NCI-H146 (cell line): ENCODE data around the gene CNKSR1.
A peak's percentile ranks its signal among the peaks of the same experiment; 100 is the strongest.
"Not testable (repeated sequence)": the region's sequence is repeated elsewhere in the genome, so short reads cannot be mapped to it uniquely, and the experiment has no call there.

Experiments used
- DNase-seq: peaks from one replicate; lab custom pipeline; 2025; lab: John Stamatoyannopoulos, UW

The CNKSR1 gene

DNA sequence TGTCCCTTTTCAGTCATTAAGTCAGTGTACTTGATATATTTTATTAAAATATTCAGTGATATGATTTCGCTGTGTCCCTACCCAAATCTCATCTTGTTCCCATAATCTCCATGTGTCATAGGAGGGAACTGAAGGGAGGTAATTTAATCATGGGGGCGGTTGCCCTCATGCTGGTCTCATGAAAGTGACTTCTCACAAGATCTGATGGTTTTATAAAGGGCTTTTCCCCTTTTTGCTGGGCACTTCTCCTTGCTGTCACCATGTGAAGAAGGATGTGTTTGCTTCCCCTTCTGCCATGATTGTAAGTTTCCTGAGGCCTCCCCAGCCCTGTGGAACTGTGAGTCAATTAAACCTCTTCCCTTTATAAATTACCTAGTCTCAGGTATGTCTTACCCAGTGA, 53.4 kb downstream of the CNKSR1 start:
- DNase-seq = not testable (repeated sequence)

DNA sequence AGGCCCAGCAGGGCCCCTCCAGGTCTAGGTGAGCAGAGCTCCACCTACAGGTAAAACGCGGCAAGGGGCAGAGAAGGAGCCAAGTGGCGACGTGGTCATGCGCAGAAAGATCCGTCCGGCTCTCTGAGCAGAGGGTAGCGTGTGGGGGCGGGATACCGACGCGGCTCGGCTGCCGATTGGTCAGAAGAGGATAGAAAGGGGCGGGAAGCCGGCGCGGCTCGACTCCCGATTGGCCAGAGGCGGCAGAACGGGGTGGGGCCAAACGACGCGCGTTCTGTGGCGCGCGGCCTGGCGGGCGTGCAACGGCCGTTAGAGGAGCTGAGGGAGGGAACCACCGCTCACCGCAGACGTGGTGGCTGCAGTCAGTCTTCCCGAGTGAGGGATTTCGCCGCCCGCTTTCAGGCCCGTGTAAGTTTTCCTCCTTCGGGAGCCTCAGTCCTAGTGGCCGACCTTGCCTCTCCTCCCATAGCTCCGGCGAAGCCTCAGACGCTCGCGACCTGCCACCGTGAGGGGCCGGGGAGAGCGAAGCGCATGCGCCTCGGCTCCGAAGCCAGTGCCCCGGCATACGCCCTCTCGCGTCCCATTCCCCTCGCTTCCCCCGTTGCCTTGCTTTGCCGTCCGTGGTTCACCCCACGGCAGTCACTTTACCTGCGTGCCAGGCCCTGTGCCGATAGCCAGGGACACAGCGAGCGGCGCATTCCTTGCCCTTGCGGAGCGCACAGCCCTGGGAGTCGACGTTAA, 56.8 kb downstream of the CNKSR1 start, which contains the start of gene CEP85:
Gene CEP85 (plus strand): TSS at position 298 of the 741 bp plus-strand sequence. CDS start 5,584 bp downstream, outside the sequence.
- peak; percentile 94 for DNase-seq

DNA sequence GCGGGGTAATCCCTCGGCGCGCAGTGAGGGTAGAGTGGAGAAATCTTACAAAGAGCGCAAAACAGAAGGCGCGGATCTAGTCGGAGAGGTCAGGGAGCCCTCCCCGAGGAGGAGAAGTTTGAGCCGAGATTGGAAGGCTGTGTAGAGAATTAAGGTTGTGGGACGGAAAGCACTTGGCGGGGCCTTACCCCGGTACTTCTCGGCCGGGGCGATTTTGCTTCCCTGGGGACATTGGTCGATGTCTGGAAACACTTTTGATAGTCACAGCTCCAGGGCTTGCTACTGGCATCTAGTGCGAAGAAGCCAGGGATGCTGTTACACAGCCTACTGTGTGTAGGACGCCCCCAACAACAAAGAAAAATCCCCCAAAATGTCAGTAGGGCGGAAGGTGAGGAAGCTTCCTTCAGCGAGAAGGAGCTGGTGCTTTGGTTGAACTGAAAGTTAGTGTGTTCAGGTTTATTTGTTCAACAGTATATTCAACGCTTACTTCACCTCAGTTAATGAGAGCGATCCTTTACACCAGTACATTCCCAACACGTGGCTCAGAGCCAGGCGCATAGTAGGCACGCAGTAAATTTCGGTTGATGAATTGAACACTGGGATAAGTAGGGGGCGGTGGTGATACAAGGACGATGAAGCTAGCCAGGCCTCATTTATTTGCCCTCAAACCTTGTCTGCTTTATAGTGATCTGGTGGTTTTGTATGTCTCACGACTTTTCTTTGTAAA, 57.5 kb downstream of the CNKSR1 start:
- no peak for DNase-seq

DNA sequence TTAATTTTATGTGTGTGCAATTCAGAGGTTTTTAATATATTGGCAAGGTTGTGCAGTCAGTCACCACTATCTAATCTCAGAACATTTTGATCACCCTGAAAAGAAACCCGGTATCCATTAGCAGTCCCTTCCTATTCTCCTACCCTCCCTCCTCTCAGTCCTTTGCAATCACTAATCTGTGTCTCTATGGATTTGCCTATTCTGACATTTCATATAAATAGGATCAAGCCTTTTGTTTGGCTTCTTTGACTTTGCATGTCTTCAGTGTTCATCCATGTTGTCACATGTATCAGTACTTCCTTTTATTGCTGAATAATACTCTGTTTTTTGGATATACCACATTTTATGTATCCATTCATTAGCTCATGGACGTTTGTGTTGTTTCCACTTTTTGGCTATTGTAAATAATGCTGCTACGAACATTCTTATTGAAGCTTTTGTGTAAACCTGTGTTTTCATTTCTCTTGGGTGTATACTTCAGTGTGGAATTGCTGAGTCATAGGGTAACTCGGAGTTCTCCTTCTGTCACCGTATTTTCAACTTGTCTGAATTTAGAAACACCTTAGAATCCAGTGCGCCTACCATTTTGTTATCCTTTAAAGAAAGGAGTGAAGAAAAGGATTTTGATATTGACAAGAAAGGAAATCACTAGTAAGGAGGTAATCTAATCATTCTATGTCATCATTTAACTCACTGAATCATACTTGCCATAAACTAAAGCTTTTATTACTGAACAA, 60.1 kb downstream of the CNKSR1 start:
- no peak for DNase-seq
